ENCODE data around the gene FAM83F.
A peak's percentile ranks its signal among the peaks of the same experiment; 100 is the strongest.

The FAM83F gene

DNA sequence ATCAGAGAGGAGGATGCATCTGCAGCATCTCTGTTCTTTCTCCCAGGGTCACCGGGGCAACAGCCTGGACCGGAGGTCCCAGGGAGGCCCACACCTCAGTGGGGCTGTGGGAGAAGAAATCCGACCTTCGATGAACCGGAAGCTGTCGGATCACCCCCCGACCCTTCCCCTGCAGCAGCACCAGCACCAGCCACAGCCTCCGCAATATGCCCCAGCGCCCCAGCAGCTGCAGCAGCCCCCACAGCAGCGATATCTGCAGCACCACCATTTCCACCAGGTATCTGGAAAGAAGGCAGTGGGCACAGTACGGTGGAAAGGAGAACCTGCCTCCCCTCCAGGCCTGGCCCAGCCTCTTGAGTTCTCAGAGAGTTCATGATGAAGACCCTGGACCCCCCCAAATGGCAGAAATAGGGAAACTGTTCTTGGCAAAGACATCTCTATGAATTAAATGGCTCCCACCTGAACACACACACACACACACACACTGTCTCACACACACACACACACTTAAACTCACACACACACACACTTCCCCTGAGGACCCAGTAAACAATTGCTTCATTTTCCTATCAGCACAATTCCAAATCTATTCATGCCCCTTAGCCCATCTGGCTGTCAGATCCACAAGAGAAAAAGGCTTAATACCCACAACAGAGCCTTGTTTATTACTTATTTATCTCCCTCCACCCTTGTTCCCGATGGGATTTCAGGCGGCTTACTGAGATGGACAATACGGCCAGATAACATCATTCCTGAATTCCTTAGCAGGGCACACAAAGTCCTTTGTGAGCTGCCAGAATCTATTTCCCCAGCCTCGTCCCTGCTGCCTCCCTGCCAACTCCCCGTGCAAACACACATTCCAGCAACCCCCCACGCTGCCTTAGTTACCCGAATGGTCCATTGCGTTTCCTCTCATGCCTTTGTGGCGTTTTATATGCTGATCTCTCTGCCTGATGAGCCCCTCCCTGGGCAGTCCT lies 26.5 kb upstream of the FAM83F start:
- no peak for TF ChIP-seq ZC3H10 (CRISPR knock-in tag; IDR thresholded peaks at IDR 0.05)
- TF ChIP-seq, protein P1, sequence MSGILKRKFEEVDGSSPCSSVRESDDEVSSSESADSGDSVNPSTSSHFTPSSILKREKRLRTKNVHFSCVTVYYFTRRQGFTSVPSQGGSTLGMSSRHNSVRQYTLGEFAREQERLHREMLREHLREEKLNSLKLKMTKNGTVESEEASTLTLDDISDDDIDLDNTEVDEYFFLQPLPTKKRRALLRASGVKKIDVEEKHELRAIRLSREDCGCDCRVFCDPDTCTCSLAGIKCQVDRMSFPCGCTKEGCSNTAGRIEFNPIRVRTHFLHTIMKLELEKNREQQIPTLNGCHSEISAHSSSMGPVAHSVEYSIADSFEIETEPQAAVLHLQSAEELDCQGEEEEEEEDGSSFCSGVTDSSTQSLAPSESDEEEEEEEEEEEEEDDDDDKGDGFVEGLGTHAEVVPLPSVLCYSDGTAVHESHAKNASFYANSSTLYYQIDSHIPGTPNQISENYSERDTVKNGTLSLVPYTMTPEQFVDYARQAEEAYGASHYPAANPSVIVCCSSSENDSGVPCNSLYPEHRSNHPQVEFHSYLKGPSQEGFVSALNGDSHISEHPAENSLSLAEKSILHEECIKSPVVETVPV (CRISPR knock-in tag; IDR thresholded peaks at IDR 0.05), result no peak
- TF ChIP-seq OSR1 (CRISPR knock-in tag; IDR thresholded peaks at IDR 0.05), result no peak
- TF ChIP-seq ARNTL (CRISPR knock-in tag; IDR thresholded peaks at IDR 0.05; ENCODE audit: borderline replicate concordance, low read depth), result no peak
- TF ChIP-seq SNAI2 (CRISPR knock-in tag; IDR thresholded peaks at IDR 0.05), result no peak
- no peak for TF ChIP-seq GLIS3 (CRISPR knock-in tag; IDR thresholded peaks at IDR 0.05)
- no peak for TF ChIP-seq ISL1 (CRISPR knock-in tag; IDR thresholded peaks at IDR 0.05)
- TF ChIP-seq, protein P2, sequence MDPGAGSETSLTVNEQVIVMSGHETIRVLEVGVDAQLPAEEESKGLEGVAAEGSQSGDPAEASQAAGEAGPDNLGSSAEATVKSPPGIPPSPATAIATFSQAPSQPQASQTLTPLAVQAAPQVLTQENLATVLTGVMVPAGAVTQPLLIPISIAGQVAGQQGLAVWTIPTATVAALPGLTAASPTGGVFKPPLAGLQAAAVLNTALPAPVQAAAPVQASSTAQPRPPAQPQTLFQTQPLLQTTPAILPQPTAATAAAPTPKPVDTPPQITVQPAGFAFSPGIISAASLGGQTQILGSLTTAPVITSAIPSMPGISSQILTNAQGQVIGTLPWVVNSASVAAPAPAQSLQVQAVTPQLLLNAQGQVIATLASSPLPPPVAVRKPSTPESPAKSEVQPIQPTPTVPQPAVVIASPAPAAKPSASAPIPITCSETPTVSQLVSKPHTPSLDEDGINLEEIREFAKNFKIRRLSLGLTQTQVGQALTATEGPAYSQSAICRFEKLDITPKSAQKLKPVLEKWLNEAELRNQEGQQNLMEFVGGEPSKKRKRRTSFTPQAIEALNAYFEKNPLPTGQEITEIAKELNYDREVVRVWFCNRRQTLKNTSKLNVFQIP (CRISPR knock-in tag; IDR thresholded peaks at IDR 0.05; ENCODE audit: borderline replicate concordance, low read depth), result no peak
- TF ChIP-seq PPARA (CRISPR knock-in tag; IDR thresholded peaks at IDR 0.05; ENCODE audit: borderline replicate concordance), result no peak
- TF ChIP-seq, protein P3, sequence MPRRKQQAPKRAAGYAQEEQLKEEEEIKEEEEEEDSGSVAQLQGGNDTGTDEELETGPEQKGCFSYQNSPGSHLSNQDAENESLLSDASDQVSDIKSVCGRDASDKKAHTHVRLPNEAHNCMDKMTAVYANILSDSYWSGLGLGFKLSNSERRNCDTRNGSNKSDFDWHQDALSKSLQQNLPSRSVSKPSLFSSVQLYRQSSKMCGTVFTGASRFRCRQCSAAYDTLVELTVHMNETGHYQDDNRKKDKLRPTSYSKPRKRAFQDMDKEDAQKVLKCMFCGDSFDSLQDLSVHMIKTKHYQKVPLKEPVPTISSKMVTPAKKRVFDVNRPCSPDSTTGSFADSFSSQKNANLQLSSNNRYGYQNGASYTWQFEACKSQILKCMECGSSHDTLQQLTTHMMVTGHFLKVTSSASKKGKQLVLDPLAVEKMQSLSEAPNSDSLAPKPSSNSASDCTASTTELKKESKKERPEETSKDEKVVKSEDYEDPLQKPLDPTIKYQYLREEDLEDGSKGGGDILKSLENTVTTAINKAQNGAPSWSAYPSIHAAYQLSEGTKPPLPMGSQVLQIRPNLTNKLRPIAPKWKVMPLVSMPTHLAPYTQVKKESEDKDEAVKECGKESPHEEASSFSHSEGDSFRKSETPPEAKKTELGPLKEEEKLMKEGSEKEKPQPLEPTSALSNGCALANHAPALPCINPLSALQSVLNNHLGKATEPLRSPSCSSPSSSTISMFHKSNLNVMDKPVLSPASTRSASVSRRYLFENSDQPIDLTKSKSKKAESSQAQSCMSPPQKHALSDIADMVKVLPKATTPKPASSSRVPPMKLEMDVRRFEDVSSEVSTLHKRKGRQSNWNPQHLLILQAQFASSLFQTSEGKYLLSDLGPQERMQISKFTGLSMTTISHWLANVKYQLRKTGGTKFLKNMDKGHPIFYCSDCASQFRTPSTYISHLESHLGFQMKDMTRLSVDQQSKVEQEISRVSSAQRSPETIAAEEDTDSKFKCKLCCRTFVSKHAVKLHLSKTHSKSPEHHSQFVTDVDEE (CRISPR knock-in tag; IDR thresholded peaks at IDR 0.05), result no peak
- TF ChIP-seq CSDC2 (CRISPR knock-in tag; IDR thresholded peaks at IDR 0.05), result no peak
- no peak for TF ChIP-seq TOX (CRISPR knock-in tag; IDR thresholded peaks at IDR 0.05; ENCODE audit: borderline replicate concordance)
- no peak for TF ChIP-seq TCF4 (CRISPR knock-in tag; IDR thresholded peaks at IDR 0.05; ENCODE audit: borderline replicate concordance)
- no peak for TF ChIP-seq ZNF70 (CRISPR knock-in tag; IDR thresholded peaks at IDR 0.05)
- TF ChIP-seq ESRRG (CRISPR knock-in tag; IDR thresholded peaks at IDR 0.05), result no peak
- TF ChIP-seq, protein P4, sequence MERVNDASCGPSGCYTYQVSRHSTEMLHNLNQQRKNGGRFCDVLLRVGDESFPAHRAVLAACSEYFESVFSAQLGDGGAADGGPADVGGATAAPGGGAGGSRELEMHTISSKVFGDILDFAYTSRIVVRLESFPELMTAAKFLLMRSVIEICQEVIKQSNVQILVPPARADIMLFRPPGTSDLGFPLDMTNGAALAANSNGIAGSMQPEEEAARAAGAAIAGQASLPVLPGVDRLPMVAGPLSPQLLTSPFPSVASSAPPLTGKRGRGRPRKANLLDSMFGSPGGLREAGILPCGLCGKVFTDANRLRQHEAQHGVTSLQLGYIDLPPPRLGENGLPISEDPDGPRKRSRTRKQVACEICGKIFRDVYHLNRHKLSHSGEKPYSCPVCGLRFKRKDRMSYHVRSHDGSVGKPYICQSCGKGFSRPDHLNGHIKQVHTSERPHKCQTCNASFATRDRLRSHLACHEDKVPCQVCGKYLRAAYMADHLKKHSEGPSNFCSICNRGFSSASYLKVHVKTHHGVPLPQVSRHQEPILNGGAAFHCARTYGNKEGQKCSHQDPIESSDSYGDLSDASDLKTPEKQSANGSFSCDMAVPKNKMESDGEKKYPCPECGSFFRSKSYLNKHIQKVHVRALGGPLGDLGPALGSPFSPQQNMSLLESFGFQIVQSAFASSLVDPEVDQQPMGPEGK (CRISPR knock-in tag; IDR thresholded peaks at IDR 0.05; ENCODE audit: borderline replicate concordance), result no peak
- no peak for TF ChIP-seq ZNF8 (CRISPR knock-in tag; IDR thresholded peaks at IDR 0.05)
- peak; percentile 37 for ATAC-seq

DNA sequence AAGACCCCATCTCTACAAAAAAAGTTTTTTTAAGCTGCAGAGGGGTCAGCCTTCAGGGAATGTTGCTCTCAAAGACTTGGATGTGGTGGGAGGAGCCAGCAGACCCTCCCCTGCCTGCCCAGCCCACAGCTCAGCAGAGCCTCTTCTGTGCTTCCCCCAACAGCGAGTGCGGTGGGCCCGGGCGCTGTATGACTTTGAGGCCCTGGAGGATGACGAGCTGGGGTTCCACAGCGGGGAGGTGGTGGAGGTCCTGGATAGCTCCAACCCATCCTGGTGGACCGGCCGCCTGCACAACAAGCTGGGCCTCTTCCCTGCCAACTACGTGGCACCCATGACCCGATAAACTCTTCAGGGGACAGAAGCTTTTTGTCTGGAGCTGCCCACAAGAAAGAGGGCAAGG lies 24.0 kb upstream of the FAM83F start:
- no peak for ATAC-seq
- TF ChIP-seq ZNF565 (CRISPR knock-in tag; conservative IDR thresholded peaks at IDR 0.05; ENCODE audit: low read depth), result no peak
- TF ChIP-seq, protein P1 (CRISPR knock-in tag; IDR thresholded peaks at IDR 0.05), result no peak
- TF ChIP-seq ISL1 (CRISPR knock-in tag; IDR thresholded peaks at IDR 0.05), result no peak
- TF ChIP-seq, protein P4 (CRISPR knock-in tag; IDR thresholded peaks at IDR 0.05; ENCODE audit: borderline replicate concordance), result no peak
- TF ChIP-seq, protein P2 (CRISPR knock-in tag; IDR thresholded peaks at IDR 0.05; ENCODE audit: borderline replicate concordance, low read depth), result no peak
